ENCODE results near the gene AIFM1.

Gene AIFM1

GRCh38 chrX:130090364-130090763 lies 75.3 kb downstream of the AIFM1 start:
- no peak overlapping the region for H3K4me3 ChIP-seq (ENCODE audit: low read depth, low read length)
- TF ChIP-seq CTCF (IDR thresholded peaks at IDR 0.05; ENCODE audit: low read depth, low read length): no peak

GRCh38 chrX:130086447-130087206 lies 79.0 kb downstream of the AIFM1 start:
- TF ChIP-seq CTCF (IDR thresholded peaks at IDR 0.05; ENCODE audit: low read depth, low read length): no peak
- H3K4me3 ChIP-seq (ENCODE audit: low read depth, low read length): no peak overlapping the region

GRCh38 chrX:130085551-130086446 lies 79.8 kb downstream of the AIFM1 start:
- no peak for TF ChIP-seq CTCF (IDR thresholded peaks at IDR 0.05; ENCODE audit: low read depth, low read length)
- H3K4me3 ChIP-seq (ENCODE audit: low read depth, low read length): no peak overlapping the region

- no peak overlapping the region for H3K4me3 ChIP-seq (ENCODE audit: low read depth, low read length)
- no peak for TF ChIP-seq CTCF (IDR thresholded peaks at IDR 0.05; ENCODE audit: low read depth, low read length)
Measured at GRCh38 chrX:130084631-130085237, 80.9 kb downstream of the AIFM1 start.

GRCh38 chrX:130083656-130084382 lies 81.8 kb downstream of the AIFM1 start:
- TF ChIP-seq CTCF (IDR thresholded peaks at IDR 0.05; ENCODE audit: low read depth, low read length): no peak
- H3K4me3 ChIP-seq (ENCODE audit: low read depth, low read length): no peak overlapping the region

- no peak for TF ChIP-seq CTCF (IDR thresholded peaks at IDR 0.05; ENCODE audit: low read depth, low read length)
- no peak overlapping the region for H3K4me3 ChIP-seq (ENCODE audit: low read depth, low read length)
Measured at GRCh38 chrX:130083107-130083490, 82.5 kb downstream of the AIFM1 start.
